ENCODE measurements around the gene COA7. TPM values are rescaled to one million over a fixed set of nuclear protein-coding genes. Genes with fewer than 3 reads are reported as not detected.

COA7 gene
- total and polyA plus RNA-seq, 2 of the 8 experiments (the other 6 are each of a cell fraction or from before 2014, with no cell fraction given) = 23.2 to 61.8 TPM

GRCh38 chr1:52667984-52668383 is 30.2 kb downstream of the COA7 start:
- FAIRE-seq = no peak
- POLR2A ChIA-PET (ENCODE audit: partially characterized antibody) = interaction anchor here (1.0 kb wide), 1 partner anchor 13 kb away, joined by 3 read pairs; no protein-coding TSS in a partner anchor
- 64% methylated on average over 3 of the region's 3 CpGs; no CpG with 5 or more reads in 1 of the 2 experiments for WGBS, 2 experiments (ENCODE audit: extremely low coverage in 1 of 2, insufficient coverage in 1 of 2, insufficient read length in 1 of 2, insufficient replicate concordance in 2 of 2, low coverage in 1 of 2, low lambda C conversion rate in 2 of 2, missing lambda C conversion rate in 1 of 2)
- Histone ChIP-seq H3K9ac (replicated peaks in 1 of 4; ENCODE audit: extremely low read depth in 1 of 4, low read depth in 3 of 4, low read length in 3 of 4) (no peak overlapping the region), H2BK15ac (ENCODE audit: low read length) (no peak overlapping the region), H3K9me3 (ENCODE audit: insufficient read depth in 2 of 2, low read depth in 1 of 2, low read length in 1 of 2) (no peaks in the 10 kb centered on the region), H3K23ac (ENCODE audit: insufficient read length) (no peak overlapping the region), H2BK5ac (ENCODE audit: low read depth, low read length) (no peak overlapping the region), H2BK20ac (ENCODE audit: low read length) (no peak overlapping the region), H4K8ac (ENCODE audit: extremely low read depth, insufficient read depth, low read length) (no peak overlapping the region), H4K20me1 (replicated peaks in 1 of 2; ENCODE audit: control insufficient read depth in 1 of 2, insufficient read depth in 2 of 2, low read length in 2 of 2) (no peaks in the 10 kb centered on the region), H3K4me3 (ENCODE audit: extremely low read depth in 1 of 4, insufficient read depth in 2 of 4, low read depth in 3 of 4, low read length in 4 of 4) (no peak overlapping the region), H3K79me1 (ENCODE audit: low read depth, low read length) (no peaks in the 10 kb centered on the region), H3K27me3 (replicated peaks in 1 of 4; ENCODE audit: control insufficient read depth in 3 of 4, extremely low read depth in 1 of 4, insufficient read depth in 3 of 4, low read length in 3 of 4) (no peaks in the 10 kb centered on the region), H3K56ac (replicated peaks; ENCODE audit: insufficient read length, low read depth, low read length) (no peak overlapping the region), H3K18ac (ENCODE audit: extremely low read depth, low read length) (no peak overlapping the region), H3K36me3 (ENCODE audit: control insufficient read depth in 2 of 4, insufficient read depth in 4 of 4, low read length in 3 of 4) (no peaks in the 10 kb centered on the region), H2BK12ac (ENCODE audit: low read depth, low read length) (no peak overlapping the region), H3K27ac (ENCODE audit: low read depth, low read length) (no peak overlapping the region), H3K4me2 (ENCODE audit: insufficient read depth in 1 of 2, low read depth in 2 of 2, low read length in 2 of 2) (no peak overlapping the region), H3K4ac (replicated peaks; ENCODE audit: insufficient read length, low read depth, low read length) (no peak overlapping the region), H2AK5ac (ENCODE audit: low read depth, low read length) (no peak overlapping the region), H3K79me2 (ENCODE audit: control insufficient read depth in 1 of 2, insufficient read depth in 2 of 2, low read length in 2 of 2) (no peaks in the 10 kb centered on the region), H4K5ac (ENCODE audit: insufficient read length, low read depth, low read length) (no peak overlapping the region), H3K23me2 (ENCODE audit: low read depth, low read length) (no peaks in the 10 kb centered on the region), H3K14ac (ENCODE audit: insufficient read length) (no peak overlapping the region), H3K4me1 (replicated peaks in 1 of 4; ENCODE audit: control insufficient read depth in 3 of 4, insufficient read depth in 4 of 4, low read length in 3 of 4) (peaks cover 0 to 12% (median 2%) of the 10 kb centered on the region in 4 experiments; a peak in 3 of 7 replicates), H4K91ac (replicated peaks; ENCODE audit: insufficient read length, low read length) (no peak overlapping the region), H2BK120ac (replicated peaks; ENCODE audit: low read depth, low read length) (no peak overlapping the region), H2AFZ (ENCODE audit: low read length) (no peak overlapping the region)
- CTCF ChIA-PET (ENCODE audit: partially characterized antibody) = interaction anchor here (0.8 to 1.1 kb wide), 3 partner anchors 8 to 76 kb away, joined by 3 to 4 read pairs (median 3); no protein-coding TSS in a partner anchor
- DNase-seq (ENCODE audit: low read depth in 1 of 2, low spot score in 2 of 2) = no peak
- TF ChIP-seq MAFK (IDR thresholded peaks at IDR 0.05; ENCODE audit: low read depth, low read length) (no peak), HDAC2 (IDR thresholded peaks at IDR 0.05; ENCODE audit: borderline replicate concordance in 1 of 2, low read depth in 2 of 2, low read length in 2 of 2) (no peak), ATF2 (IDR thresholded peaks at IDR 0.05; ENCODE audit: low read length) (no peak), TBP (IDR thresholded peaks at IDR 0.05; ENCODE audit: low read depth, low read length) (no peak), SIRT6 (IDR thresholded peaks at IDR 0.05; ENCODE audit: low read length) (no peak), YY1 (IDR thresholded peaks at IDR 0.05; ENCODE audit: low read depth, low read length) (no peak), CHD1 (IDR thresholded peaks at IDR 0.05; ENCODE audit: low read depth, low read length) (no peak), CTCF (IDR thresholded peaks at IDR 0.05; ENCODE audit: control extremely low read depth in 1 of 3, insufficient read depth in 1 of 3, low read depth in 1 of 3, low read length in 3 of 3) (no peak), USF2 (IDR thresholded peaks at IDR 0.05; ENCODE audit: low read length) (no peak)
